ENCODE data around the gene EME2.

GRCh38 chr16:1793578-1794220, 21.1 kb downstream of the EME2 start, which contains the start of gene IGFALS:
- TF ChIP-seq CTCF (IDR thresholded peaks at IDR 0.05; ENCODE audit: low read depth, low read length) (no peak), POLR2A (IDR thresholded peaks at IDR 0.05; ENCODE audit: extremely low read depth, insufficient read length) (no peak), MYC (IDR thresholded peaks at IDR 0.05; ENCODE audit: low read depth, low read length) (no peak)
- TF ChIP-seq, protein P1, sequence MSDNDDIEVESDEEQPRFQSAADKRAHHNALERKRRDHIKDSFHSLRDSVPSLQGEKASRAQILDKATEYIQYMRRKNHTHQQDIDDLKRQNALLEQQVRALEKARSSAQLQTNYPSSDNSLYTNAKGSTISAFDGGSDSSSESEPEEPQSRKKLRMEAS (IDR thresholded peaks at IDR 0.05; ENCODE audit: low read depth, low read length): no peak

Measured in NB4 (cell line).